Activated CD8-positive, alpha-beta memory T cell treated with anti-CD3 and anti-CD28 coated beads for 36 hours (primary cell): Measurements from ENCODE around the gene IFNA1. TPM values are rescaled to one million over a fixed set of nuclear protein-coding genes. Genes with fewer than 3 reads are reported as not detected.

Experiments used
- CTCF ChIA-PET: fragments of 350-600 bp; sonication (Branson Sonifier 250); formaldehyde crosslinking; loops from one replicate; lab custom pipeline; 2021; ENCODE audit warnings: antibody characterized with exemption; lab: Charles Lee
- POLR2A ChIA-PET: fragments of 350-600 bp; sonication (Branson Sonifier 250); formaldehyde crosslinking; loops from one replicate; lab custom pipeline; 2021; ENCODE audit warnings: antibody characterized with exemption; lab: Charles Lee
- total RNA-seq, 2 experiments: library from RNA; stranded (reverse); gene quantifications; one replicate each; pipeline ENCODE4 v1.2.3, GENCODE V29; 2021

Gene IFNA1
- not detected for total RNA-seq

DNA sequence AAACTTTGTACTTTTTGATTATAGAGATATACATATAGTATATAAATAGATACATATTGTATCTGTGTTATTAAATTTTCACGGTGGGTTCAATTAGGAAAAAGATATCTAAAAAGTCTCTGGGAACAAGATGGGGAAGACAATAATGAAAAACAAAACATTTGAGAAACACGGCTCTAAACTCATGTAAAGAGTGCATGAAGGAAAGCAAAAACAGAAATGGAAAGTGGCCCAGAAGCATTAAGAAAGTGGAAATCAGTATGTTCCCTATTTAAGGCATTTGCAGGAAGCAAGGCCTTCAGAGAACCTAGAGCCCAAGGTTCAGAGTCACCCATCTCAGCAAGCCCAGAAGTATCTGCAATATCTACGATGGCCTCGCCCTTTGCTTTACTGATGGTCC, at the start of gene IFNA1:
Gene IFNA1, plus strand, starts transcription at position 301 of the 400 bp plus-strand sequence. Its CDS starts 69 bp downstream, at position 370.
- CTCF ChIA-PET, result no interaction called here
- POLR2A ChIA-PET, result no interaction called here

DNA sequence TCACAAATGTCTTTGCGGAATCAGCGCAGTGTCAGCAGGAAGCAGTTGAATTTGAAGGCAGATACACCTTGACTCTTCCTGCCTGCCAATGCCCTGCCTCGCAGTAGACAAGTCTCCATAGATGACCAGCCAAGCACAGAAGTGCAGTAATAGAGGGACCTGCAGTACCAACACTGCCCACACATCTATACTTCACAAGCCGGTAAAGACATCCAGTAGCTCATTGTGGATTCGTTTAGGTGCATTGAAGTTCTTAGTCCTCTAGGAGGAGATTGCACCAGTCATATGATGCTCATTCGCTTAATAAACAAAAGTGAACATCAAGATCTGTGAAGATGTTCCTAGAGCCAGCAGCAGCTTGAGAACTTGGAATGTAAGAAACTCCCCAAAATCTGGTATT, 48.0 kb upstream of the IFNA1 start:
- ChIA-PET POLR2A (no interaction called here), CTCF (interaction anchor here (0.8 kb wide), 1 partner anchor 58 kb away, joined by 3 read pairs; no protein-coding TSS in a partner anchor)

DNA sequence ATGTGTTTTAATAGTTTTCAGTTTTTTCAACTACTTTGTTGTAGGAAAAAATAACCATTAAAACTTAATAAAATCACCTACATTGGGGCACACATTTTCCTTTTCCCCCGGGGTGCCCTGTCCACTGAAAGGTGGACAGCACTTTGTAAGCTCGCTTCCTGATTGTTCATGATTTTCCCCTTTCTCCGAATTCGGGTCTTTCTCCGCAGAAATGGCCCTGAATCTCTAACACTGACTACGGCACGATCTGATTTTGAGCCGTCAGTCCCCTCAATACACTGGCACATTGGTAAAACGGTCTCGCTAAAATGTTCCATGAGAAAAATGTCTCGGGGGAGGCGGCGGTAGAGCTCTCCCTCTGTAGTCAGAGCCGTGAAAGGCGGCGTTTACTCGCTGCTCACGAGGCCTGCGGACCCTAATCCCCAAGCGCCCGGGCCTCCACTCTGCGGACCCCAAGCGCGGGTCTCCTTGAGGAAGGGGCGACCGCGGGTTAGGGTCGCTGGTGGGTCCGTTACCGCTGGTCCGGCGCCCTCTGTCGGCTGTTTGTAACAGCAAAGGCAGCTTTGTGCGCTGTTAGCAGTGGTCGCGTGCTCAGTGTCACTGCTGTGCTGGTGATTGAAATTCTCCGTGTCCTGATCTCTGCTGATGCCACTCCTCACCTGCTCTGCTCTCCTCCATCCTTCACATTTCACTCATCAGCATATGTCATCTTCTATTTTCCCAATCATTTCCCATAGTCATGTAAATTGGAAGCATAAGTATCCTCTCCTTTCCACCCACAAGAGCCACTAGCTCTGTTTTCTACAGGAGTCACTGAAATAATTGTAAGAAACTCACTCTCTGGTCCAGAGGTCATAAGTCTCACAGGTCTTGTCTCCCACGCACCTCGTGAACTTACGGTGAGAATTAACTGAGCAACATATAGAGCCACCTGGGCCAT, 44.2 kb upstream of the IFNA1 start:
- CTCF ChIA-PET, result interaction anchor here (0.6 to 2.0 kb wide), 19 partner anchors 9 to 393 kb away, joined by 3 to 19 read pairs (median 3); partner anchors contain the start of genes IFNA6 and KLHL9
- POLR2A ChIA-PET, result no interaction called here

DNA sequence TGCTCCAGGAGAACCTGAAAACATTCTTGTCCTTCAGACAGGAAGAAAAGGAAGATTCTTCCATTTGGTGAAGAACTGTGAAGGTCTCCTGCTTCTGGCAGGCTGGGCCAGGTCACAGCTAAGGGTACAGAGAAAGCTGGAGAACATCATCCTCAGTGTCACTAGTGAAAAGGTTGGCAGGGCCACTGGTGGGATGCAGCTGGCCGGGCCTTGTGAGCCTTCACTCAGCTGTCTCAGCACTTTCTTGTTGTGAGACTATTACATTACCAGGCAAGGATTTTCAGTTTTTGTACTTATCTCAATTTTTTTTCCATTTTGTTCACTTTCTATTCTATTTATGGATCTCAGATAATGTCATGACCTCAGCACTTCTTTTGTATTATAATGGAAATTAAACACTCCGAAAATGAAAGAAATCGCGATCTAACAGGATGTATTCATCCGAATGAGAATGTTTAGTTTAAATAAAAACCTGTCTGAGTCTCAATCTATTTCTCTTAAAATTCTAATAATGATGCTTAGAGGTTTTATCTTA, 41.2 kb upstream of the IFNA1 start:
- ChIA-PET POLR2A (no interaction called here), CTCF (no interaction called here)

DNA sequence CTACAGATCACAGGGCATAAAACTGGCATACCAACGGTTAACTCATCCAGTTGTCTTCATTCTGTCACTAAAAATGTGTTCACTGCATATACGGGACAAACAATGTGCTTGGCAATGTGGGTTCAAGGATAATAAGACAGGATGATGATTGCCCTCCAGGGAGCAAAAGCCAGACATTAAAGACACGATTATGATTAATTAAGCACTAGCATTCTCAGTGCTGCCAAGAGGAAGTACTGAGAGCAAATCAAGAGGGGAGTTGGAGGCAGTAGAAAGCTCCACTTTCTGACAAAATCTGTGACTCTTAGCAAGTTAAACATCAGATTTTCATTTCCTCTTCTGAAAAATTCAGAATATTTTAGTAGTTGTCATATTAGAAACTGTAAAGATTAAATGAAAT, 40.3 kb upstream of the IFNA1 start:
- CTCF ChIA-PET, result no interaction called here

DNA sequence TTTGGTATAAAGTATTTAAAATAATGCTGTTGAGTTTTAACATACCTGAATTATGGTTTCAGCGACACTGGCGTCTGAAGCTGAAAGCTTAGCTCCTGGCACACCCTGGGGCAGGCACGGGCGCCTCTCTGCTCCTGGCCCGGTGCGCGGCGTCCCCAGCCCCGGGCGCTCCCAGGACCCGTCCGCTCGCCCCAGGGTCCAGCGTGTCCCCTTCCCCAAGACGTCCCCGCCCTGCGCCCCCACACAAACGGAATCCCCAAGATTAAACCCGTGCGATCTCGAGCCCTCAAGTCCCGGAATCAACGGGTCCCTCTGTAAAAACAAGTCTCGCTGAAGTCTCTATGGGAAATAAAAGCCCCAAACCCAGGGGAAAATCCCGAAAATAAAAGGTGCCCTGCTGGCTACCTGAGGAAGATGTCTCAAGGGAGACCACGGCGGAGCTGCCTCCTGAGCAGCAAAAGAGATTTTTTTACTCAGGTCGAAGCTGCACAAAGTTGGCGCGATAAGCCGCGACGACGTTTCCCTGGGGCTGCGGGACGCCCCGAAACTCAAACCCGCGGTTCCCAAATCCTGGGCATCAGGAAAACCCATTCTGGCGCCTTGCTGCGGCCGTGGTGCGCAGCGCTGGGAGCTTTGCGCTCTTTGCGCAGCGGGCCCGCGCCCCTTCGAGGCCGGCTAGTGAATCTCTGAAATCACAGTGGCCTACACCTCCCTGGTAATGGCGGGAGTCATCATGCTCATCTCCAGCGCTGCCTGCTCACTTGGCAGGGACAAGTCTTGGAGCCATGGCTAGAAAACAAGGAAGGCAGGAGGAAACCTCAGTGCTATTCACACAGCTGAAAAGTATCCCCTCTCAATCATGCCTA, 37.6 kb upstream of the IFNA1 start:
- ChIA-PET CTCF (no interaction called here), POLR2A (no interaction called here)

More for the DNA sequence above, 40.3 kb upstream of the IFNA1 start:
- POLR2A ChIA-PET, result no interaction called here

DNA sequence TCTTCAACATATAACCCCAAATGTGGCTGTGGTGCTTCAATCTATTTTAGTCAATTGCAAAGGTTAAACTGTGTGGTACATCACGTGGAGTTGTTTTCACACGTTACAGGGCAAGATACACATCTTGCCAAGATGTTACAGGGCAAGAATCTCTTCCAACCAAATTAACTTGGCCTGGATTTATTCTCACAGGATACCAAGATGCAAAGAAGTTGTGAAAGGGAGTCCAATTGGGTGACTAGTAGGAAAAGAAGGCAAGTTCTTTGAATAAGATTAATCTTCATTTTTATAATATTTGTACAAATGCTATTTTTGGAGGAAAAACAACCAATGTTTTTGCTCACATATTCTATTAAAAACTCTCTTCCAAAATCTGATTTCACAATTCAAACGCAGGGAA, 36.1 kb upstream of the IFNA1 start:
- ChIA-PET POLR2A (no interaction called here), CTCF (no interaction called here)

DNA sequence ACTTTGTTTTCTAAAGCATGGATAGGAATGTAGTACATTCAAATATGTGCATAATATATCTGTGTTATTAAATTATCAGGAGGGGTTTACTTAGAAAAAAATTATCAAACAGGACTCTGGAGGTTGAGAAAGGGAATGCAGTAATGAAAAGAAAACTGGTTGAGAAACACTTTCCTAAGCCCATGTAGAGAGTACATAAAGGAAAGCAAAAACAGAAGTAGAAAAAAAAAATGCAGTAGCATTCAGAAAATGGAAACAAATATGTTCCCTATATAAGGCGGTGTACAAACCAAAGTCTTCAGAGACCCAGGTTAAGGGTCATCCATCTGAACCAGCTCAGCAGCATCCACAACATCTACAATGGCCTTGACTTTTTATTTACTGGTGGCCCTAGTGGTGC, 31.4 kb upstream of the IFNA1 start, which contains the start of gene IFNA8:
Gene IFNA8, plus strand, starts transcription at position 301 of the 400 bp plus-strand sequence. Its CDS starts 60 bp downstream, at position 361.
- ChIA-PET CTCF (no interaction called here), POLR2A (no interaction called here)

DNA sequence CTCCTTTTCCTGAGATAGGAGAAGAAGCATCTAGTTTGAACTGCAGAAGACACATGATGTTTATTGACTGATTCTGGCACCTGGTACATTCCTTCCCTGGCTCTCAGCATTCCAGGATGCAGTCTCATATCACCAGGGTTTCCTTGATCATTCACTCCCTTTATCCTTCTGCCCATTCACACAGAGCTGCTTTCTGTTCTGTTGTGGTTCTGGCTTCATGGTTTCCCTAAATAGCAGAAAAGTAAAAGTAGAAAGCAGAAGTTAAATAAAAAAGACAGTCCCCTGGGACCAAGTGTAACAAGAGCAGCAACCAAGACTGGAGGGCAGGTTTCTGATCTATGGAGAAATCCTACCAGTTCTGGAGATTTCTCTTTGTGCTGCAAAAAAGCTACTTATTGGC, 28.1 kb upstream of the IFNA1 start:
- POLR2A ChIA-PET, result no interaction called here
- CTCF ChIA-PET, result no interaction called here

DNA sequence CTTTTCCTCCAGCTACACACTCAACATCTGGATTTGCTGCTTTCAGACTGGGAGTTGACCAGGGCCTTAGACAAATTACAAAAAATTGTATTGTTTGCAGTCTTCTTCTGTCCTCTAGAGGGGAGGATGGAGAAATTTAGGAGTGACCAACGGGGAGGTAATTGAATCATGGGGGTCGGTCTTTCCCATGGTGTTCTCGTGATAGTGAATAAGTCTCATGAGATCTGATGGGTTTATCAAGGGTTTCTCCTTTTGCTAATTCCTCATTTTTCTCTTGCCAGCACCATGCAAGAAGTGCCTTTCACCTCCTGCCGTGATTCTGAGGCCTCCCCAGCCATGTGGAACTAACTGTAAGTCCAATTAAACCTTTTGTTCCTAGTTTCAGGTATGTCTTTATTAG, 27.1 kb upstream of the IFNA1 start:
- CTCF ChIA-PET, result no interaction called here

DNA sequence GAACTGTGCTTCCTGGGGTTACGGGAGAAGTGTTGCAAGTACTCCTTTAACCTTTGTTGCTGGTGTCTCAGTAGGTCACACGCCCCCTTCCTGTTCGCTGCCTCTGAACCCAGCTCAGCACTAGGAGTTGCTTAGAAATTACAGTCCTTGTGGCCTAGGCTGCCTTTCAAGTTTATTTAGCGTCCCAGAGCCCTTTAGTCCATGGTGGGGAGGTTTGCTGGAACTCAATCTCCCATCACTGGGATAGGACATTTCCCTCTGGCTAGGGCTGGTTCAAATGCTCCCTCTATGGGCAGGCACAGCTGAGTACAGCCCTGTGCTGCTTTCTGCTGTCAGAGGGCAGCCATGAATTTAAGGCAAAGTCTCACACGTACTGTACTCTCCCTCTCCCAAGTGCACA, 26.6 kb upstream of the IFNA1 start:
- POLR2A ChIA-PET, result no interaction called here
- CTCF ChIA-PET, result no interaction called here

More for the DNA sequence above, 27.1 kb upstream of the IFNA1 start:
- POLR2A ChIA-PET, result no interaction called here

DNA sequence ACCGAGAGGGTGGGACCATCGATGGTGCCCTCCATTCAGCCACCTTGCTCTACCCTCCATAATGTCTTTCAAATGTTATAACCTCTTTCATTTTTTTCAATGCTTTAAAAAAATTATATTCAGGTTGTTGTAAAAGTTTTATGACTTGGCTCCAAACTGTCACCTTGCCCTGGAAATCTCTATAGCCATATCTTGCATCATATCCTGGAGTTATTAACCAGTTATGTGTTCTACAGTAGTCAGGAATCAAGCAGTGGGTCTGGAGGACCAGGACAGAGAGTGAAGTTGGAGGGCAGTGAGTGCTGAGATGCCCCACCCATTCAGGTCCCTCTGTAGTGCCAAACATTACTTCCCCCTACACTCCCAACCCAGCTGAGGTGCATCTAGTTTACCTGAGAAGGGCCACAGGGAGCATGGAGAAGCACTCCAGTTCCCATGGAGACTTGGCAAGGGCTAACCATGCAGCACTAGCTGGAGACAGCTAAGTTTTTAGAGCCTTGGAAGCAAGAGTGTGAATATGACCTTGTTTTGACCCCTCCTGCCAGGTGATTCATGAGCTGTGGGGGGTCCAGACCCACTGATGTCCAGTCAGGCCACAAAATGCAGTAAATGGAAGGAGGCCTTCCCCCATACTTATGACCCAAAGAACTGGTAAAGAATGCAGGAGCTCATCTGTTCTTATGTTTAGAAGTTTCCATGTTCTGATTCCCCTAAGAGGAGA, 25.9 kb upstream of the IFNA1 start:
- CTCF ChIA-PET, result no interaction called here
- POLR2A ChIA-PET, result no interaction called here

DNA sequence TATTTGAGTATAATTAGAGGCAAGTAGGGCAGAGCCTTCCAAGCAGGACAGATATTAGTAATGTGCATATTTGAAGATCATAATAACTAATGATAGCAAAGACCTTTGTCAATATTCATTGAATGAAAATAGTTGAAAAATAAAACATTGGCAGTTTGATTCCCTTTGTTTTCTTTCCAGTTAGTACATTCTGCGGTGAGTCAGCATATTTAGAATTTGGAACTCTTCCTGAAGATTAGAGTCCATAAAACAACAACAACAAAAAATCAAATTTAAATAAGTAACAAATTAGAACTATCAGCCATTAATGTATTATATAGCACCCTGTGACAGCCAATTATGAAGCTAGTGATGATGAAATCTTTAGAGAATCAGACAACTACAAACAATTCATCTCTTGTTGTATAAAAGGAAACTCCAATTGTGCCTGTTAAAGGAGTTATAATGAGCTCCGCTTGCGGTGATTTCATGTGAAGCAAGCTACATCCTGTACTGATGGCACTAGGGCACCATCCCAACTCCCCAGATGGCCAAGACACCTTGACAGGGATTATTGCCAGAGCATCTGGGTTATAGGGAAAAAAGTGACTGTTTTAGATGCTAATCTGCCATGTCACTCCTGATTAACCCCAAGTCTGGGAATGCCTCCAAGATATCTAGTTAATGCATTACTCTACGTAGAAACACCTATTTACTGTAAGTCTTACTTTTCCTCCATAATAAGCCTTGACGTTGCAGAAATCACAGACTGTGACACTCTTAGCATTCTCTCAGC, 24.6 kb upstream of the IFNA1 start:
- CTCF ChIA-PET, result no interaction called here
- POLR2A ChIA-PET, result no interaction called here

DNA sequence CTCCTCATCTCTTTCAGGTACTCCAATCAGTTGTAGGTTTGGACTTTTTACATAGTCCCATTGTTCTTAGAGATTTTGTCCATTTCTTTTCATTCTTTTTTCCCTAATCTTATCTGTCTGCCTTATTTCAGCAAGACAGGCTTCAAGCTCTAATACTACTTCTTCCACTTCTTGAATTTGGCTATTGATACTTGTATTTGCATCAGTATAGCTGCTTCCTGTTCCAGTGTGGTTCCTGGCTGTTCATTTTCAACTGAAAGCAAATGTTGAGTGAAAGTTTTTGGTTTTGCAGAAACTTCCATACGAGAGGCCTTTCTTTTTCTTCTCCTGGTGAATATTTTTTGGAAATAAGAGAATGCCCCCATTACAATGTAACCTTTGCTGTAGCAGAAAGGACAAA, 12.0 kb upstream of the IFNA1 start:
- CTCF ChIA-PET, result no interaction called here

DNA sequence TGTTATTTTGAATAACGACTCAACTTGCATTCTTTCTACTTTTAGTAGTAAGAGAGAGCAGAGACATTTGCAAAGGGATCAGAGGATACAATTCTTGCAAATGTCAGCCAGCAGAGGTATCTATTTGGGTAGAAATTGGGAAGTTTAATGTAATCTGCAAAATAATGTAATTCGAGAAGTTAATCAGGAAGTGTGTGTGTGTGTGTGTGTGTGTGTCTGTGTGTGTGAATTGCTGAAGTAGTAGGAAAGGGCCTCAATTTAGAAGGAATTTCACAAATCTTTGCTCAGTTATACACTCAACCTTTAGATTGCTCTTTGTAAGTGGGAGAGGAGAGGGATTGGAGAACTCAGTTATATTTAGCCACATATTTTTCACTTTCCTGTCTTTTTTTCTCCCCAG, 11.0 kb upstream of the IFNA1 start:
- ChIA-PET CTCF (no interaction called here), POLR2A (no interaction called here)

More for the DNA sequence above, 12.0 kb upstream of the IFNA1 start:
- POLR2A ChIA-PET, result no interaction called here

DNA sequence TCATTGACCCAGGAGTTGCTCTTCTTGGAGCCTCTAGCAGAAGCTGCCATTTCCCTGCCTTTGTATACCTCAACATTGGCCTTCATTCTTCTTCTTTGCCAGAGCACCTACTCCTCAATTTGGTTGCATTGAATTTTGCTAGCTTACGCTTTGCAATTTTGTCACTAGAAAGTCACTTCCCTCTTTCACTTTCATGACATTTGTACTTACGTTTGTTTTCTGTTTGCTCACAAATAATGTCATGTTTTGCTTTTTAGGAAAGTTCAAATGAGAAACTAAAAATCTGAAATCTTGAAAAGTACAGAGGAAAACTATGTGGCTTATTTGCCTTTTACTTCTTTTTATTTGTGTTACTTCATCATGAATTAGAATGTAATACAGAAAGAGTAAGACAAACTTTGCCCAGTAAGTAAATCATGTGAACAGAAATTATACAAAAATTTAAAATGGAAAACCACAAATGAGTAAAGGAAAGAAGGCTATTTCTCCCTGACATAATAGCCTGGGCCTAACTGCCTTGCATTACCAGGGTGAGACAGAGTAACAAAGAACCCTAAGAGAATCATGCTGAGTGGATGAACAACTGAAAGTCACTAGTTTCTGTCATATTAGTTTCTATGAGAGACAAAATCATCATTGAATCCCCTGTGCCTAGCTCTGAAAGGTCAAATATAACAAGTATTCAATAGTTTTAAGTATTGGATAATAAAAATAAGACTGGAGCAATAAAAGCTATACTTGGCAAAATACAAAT, 7.4 kb upstream of the IFNA1 start:
- POLR2A ChIA-PET, result no interaction called here
- CTCF ChIA-PET, result no interaction called here

DNA sequence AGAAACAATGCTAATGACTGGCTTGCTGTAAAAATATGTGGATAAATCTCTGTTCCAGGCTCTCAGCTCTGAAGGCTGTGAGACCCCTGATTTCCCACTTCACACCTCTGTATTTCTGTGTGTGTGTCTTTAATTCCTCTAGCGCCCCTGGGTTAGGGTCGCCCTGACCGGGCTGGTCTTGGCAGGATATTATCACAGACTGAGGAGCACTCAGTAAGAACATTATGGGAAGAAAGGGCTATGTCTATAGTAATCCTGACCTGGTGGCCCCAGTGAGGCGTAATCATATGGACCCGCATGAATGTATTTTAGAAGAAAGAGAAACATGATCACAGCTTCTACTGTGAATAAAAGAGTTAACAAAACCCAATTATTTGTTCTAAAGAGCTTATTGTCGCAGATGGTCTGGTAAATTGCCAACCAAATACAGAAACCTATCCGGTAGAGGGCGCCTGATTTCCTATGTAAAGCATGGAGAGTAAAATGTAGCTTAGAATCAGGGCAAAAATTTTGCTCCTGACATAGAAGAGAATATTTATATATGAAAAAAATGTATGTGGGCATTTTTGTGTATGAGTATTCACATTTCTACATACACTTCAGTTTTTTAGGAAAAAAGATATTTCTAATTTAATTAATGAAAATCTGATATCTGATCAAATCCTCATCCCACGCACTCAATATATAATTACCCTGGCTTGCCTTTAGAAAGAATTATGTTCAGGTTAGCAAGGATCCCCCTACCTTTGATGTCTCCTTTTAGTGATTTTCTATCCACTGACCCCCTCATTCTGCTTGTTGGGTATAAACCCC, 5.8 kb upstream of the IFNA1 start:
- ChIA-PET CTCF (interaction anchor here (0.9 to 1.3 kb wide), 3 partner anchors 10 to 140 kb away, joined by 3 to 4 read pairs (median 3); no protein-coding TSS in a partner anchor), POLR2A (no interaction called here)
